Stimulated activated CD4-positive, alpha-beta T cell treated with anti-CD3 and anti-CD28 coated beads, Interleukin-1b, Interleukin-23, amount 100 ng/mL, for 4 hours (primary cell): ENCODE results near the gene FBP2.

Experiments
- DNase-seq, 2 donors: peaks; one replicate each; pipeline ENCODE4 v3.0.0-alpha.2; 2020; ENCODE audit warnings: low read depth in 2 of 2

Gene FBP2

DNA sequence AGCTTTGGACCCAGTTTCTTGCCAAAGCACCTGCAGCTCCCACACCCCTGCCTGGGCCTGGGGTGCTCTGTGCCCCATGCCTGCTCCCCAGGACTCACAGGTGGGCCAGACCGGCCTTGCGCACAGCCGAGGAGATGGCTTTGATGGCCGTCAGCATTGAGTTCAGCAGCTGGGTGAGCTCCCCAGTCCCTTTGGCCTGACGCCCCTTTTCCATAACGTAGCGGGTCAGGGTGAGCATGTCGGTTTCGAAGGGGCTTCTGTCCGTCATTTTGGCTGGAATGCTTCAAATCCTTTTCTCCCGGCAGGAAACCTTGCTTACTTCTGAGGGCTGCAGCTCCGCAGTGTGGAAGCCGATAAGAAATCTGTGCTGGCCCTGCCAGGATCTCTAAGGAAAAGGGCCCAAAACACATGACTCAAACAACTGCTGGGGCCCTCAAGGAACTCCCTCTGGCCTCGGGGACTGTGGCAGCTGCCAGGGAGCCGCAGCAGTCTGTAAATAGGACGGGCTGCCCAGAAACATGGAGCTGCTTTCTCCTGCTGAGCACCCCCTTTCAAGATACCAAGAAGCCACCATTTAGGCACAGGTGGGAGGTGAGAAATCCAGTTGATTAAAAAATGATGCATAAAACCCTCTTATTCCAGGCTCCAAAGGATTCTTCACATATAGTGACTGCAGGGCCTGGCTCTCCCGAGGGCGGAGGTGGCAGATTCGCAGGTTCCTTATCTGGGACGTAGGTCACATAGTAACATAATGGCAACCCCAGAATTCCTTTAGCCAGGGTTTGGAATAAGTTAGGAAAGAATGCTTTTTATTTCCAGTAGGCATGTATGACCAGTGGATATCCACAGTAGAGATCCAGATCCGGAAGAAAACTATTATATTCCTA, at the start of gene FBP2:
Gene FBP2 (minus strand): TSS at position 366 of the 887 bp plus-strand sequence. CDS start 98 bp downstream, at position 268.
- no peak for DNase-seq

DNA sequence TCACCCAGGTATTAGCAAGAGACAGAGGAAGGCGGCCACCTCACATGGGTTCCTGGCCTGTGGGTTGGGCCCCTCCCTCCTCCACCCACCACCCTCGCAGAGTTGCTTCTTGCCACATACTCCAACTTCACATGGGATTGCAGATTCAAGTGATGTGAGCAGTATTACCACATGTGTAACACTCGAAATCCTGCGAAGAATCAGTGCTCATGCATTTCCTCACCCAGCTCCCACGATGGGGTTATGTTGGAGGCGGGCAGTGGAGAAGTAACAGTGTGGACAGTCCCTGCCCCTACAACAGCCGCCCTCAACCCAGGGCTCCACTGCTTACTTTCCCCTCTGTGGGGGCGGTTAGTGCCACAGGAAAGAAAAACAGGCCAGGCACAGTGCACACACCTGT, 49.6 kb upstream of the FBP2 start:
- no peak for DNase-seq

DNA sequence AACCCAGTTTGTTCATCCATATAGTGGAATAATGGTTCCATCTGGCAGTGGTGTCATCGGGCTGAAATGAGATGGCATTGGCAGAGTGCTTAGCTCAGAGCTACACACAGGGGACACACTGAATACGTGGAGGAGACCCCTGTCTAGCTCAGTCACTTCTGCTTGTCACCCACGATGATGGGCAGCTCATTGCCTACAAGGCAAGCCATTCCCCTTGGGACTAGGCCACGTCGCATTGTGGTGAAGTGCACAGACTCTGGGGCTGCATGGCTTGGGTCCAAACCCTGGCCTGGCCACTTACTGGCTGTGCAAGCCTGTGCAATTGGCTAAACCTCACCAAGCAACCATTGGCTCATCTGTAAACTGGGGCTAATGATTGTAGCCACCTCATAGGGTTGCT, 48.9 kb upstream of the FBP2 start:
- no peak for DNase-seq

DNA sequence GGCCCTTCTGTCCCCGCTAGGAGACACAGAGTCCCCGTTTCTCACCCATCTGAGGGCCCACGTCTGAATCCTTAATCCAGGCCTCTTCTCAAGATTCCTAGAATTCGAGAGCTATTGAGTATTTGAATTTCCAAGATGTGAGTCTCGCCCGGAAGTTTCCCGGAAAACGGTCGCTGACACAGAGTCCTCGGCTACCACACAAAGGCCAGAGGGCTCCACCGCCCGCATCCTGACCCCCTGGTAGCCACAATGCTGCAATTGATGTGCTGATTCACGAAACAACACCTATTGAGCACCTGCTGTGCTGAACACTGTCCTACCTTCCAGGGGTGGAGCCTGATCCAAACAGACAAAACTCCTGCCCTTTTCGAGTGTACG, 46.4 kb upstream of the FBP2 start:
- no peak for DNase-seq

DNA sequence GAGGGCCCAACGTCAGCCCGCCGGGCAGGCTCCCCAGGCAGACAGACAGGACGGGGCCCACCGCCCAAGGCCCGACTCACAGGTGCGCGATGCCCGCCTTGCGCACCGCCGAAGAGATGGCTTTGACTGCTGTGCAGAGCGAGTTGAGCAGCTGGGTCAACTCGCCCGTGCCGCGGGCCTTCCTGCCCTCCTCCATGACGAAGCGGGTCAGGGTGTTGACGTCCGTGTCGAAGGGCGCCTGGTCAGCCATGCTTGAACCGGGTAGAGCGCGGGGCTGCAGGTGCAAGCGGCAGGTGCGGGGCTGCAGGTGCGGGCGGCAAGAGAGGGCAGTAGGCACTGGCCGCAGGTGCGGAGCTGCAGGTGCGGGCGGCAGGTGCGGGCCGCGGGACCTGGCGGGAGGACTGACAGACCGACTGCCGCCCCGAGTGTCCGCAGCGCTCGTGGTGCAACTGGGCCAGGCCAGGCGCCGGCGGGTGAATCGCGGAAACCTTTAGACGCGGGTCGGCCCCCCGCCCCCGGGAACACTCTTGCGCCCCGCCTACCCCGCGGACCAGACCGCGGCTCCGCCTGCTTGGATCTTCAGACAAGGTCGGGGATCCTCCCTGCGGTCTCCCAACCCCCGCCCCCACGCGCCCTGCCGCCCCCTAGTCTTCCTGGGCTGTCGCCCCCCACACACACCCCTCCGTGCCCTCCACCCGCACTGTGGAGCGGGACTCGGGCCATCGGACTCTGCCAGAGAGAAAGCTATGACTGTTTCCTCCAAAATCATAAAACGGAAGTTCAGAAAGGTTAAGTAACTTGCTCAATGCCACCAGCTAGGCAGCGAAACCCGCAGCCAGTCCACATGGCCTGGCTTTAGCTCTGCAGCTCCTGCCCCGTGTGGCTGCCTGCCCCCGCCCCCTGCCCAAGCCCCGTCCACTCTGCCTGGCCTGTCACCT, 45.7 kb upstream of the FBP2 start, which contains the start of gene FBP1:
Gene FBP1 (minus strand): TSS at position 458 of the 938 bp plus-strand sequence. CDS start 208 bp downstream, at position 250.
- peak in 1 of 2 donors; percentile 29 for DNase-seq

DNA sequence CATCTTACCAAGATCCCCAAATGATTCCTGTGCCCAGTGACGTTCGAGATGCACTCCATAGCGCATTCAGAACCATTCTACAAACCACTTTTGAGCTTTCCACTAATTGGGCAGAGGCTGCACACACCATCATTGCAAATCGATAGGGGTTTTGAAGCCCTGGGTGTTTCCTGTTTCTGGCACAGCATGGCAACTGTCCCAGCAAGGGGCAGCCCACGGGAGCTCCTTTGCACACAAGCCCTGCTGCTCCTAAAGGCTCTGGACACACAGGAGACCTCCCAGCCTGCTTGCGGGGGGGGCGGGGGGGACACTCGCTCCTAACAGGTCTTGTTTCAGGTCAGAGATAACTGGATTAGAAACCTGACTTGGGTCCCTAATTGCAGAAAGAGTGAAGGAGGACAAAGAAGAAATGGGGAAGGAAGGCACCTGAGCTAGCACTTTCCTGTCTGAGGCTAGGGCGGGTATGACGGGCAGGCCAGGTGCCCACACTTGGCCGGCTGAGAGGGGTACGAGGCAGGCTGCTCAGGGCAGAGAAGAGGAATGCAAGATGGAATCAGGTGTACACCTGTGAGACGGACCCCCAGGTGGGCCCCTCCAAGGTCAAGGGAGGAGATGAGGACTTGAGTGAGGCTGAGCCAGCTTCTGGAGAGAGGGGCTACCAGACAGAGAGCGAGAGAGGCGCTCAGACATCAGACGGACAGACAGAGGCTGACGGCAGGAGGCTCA, 44.9 kb upstream of the FBP2 start:
- DNase-seq: no peak

DNA sequence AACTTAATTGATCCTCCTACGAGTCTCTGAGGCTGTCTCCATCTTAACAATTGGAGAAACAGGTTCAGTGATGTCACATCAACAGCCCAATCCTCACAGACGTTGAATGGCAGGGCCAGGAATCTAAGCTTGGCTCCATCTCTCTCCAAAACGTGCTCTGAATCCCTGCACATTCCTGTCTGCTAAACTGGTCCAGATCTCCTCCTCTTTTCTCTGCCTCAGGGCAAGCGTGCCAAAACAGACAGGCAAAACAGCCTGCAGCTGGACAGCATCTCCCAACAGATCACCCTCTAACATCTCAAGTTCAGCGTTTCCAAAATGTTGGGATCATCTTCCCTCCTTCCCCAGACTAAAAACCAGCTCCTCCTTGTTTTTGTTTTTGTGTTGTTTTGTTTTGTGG, 39.1 kb upstream of the FBP2 start:
- DNase-seq: no peak

DNA sequence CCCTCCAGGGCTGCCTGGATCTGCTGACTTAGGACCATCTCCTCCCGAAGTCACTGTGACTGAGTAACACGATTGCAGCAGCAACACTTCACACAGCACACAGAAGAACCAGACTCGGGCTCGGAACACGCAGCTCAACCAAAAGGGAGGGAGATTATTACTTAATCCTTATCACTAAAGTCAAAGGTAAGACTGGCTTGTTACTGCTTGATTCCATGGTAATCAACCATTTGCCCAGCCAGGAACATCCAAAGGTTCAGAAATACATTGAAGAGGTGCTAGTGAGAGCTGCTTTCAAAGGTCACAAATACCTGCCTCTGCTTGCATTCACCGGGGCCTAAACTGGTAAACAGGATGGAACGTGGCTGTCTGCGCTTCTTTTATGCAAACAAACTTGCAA, 38.0 kb upstream of the FBP2 start:
- DNase-seq: no peak

DNA sequence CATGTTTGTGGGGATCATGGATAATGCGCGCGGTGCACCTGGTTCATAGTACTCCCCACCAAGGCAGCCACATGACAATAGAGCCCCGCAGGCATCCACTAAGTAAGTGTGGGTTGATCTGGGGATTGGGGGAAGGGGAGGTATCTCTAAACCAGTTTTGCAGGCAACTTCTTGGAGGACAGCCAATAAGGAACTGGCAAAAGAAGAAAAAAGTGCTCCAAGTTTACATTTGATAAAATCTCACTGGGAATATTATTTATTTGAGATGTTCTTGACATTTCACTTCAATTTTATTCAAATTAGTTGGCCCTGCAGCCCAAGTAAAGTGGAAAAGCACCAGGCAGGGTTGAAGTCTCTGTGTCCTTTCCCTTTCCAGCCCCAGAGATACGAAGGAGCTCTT, 37.2 kb upstream of the FBP2 start:
- no peak for DNase-seq

DNA sequence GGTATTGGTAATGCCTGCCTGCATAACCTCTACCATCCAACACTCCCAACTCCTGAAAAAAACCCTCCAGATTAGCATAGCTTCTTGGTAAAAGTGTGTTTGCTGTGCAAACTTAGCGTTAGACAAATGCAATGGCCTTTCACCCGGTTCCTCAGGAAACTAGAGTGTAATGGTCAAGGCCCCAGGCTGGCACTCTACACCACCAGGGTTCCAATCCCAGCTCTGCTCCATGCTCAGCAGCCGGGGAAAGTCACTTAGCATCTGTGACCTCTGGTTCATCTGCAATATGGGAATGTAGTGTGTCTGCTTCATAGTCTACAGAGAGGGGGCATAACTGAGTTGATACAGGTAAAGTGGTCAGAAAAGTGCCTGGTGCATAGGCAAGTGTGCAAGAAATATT, 36.7 kb upstream of the FBP2 start:
- no peak for DNase-seq

DNA sequence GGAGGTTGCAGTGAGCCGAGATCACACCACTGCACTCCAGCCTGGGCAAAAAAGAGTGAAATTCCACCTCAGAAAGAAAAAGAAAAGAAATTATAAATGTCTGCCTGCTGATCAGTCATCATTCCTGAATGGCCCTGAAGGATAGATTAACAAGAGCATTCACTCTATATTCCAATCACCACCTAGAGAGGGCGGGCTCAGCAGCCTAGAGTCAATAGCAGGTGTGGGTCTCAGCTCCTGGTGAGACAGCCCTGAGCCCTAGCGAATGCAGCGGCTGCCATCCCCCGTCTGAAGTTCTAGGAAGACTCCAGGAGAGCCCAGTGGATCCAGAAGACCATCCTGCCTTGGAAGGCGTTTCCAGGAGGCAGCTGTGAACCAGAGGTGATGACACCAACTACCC, 33.7 kb upstream of the FBP2 start:
- DNase-seq: no peak

DNA sequence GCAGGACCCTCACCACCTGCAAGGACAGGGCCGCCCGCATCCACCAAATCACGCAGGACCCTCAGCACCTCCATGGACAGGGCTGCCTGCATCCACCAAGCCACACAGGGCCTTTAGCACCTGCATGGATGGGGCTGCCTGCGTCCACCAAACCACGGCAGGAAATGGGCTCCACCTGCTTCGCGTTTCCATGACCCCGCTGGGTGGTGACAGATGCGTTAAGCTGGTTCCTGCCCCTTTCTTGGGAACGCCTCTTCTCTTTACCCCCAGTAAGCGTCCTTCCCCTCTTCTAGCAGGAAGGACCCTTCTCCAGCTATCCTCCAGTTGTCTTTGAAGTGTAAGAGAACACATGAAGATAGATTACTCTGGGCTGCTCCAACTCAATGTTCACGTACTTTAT, 32.2 kb upstream of the FBP2 start:
- no peak for DNase-seq

DNA sequence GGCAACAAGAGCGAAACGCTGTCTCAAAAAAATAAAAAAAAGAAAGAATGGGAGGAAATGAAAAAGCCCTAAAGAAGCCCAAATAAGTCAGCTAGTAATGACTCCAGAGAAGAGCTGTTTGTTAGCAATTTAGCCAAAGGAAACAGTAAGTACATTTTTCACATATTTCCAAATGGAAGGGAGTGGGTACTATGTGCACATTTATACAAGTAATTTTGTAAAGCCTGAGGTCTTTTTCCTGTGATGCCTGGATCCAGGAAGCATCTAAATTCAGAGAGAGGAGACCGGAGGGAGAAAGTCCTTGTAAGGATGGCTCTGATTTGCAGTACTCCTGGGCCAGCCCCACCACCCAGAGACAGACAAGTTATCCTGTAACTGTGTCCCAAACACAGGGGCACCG, 31.0 kb upstream of the FBP2 start:
- no peak for DNase-seq

DNA sequence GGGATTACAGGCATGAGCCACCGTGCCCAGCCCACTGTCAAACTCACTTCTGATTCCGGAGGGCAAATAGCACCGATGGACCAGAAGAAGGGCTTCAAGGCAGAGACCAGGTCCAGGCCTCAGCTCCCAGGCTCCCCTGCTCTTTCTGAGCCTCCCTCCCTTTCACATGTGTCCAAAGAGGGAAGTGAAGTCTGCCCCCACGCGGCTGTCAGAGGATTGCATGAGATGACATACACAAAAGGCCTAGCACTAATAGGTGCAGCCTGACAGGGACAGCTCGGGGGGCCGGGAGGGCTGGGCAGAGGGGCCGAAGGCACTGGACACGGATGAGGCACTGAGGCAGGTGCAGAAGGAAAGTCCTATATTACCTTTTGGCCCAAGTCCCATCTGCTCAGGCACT, 29.6 kb upstream of the FBP2 start:
- peak in 1 of 2 donors; percentile 8 for DNase-seq

DNA sequence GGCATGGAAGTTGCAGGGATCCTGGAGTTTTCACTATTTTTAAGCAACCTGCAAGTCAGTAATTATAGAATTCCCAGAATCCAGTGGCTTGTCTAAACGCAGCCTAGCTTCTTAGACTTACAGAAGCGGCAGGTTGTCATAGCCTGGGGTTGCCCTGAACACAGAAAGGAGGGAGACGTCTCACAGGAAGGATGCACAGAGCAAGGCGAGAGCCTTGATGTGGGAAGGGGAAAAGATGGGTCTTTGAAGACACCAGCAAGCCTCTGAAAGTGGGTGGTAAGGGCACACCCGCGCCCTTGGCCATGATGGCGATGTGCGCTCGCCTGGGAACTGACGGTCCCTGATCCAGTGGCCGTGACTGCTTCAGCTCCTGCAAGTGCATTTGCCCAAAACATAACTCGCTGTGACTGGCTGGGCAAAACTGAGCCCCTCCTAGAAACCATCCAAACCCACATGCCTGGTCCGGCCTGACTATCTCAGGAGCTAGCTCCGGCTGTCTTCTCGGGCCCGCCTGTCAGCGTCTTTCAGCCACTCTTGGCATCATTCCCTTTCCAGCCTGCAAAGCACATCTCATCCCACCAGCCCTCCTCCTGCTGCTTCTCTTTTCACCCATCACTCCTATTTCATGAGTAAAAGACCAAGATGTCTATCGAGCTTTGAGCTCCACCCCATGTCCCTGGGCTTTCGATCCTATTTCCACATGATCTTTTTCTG, 28.6 kb upstream of the FBP2 start:
- no peak for DNase-seq

DNA sequence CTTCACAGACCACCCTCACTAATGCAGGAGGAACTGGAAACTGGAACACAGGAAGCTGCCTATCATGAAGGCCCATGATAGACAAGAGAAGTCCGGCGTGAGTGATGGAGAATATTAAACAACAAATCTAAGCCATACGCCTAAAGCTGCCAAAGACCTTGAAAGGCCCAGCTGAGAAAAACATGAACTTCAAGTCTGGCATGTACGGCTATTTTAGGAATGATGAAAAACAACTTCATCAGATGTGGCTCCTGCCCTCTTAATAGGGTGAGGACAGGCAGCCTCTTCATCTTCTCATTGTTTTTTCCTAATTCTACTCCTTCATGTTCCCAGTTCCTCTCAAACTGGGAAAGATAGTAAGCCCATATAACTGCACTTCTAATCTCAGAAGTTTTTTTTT, 25.4 kb upstream of the FBP2 start:
- no peak for DNase-seq

DNA sequence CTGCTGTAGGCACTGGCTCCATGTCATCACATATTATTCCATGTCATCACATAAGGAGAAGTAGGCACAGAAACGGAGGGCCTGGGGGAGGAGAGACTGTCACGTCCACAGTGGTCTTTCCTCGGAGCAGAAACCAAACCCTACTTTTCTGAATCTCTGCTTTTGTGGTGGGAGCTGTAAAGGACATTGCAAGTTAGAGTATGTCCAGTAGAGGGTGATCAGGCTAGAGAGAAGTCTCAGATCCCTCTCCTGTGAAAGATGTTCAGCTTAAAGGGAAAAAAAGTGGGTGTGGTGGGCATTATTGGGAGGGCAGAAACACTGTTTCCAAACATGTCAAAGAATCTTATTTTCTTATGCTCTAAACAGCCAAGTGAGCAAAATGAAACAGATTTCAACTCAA, 19.4 kb upstream of the FBP2 start:
- no peak for DNase-seq

DNA sequence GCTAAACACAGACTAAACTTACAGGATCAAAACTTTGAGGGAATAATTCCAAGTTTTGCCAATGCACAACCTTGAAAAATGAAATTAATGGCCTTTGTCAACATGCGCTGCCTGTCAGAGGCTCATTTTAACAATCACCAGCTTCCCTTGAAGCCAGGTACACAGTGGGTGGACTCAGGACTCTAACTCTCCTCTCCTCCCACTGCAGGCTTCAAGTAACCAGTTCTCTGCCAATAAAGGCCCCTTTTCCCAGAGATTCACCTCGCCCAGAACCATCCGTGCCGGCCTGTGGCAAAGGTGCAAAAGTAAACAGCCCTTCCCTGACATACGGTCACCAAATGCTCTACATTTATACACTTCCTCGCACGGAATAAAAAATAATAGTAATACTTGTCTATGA, 18.4 kb upstream of the FBP2 start:
- DNase-seq: no peak

DNA sequence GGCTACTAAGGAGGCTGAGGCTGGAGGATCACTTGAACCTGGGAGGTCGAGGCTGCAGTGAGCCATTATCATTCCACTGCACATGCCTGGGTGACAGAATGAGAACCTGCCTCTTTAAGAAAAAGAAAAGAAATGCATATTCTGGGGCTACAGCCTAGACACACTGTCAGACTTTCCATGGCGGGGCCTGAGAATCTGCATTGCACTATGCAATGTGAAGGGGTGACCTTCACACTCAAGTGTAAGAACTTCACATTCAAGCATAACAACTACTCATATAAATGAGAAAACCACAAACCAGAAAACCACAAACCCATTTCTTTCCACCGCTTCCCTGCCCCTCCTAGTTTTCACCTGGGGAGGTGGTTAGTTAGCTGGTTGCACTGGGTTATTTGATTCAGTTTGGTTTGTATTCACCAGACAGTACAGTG, 18.0 kb upstream of the FBP2 start:
- DNase-seq: peak; percentile 2 to 29

DNA sequence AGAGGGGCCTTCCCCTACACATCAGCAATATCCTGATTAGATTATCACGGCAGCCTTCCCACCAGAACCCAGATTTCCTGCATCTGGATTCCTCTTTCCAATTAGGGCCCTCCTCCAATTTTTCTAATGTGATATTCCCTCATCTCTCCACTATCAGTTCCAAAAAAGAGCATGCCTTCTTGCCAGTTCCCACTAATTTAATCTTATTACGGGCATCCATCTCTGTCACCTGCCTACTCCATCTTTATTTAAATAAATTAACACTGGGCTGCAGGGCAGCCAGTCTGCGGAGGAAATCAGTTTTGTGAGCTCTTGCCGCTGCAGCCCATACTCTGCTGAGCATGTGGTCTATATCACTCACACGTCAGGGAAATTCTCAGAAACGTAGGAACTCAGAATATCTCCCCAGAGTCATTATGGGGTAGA, 16.6 kb upstream of the FBP2 start:
- no peak for DNase-seq

DNA sequence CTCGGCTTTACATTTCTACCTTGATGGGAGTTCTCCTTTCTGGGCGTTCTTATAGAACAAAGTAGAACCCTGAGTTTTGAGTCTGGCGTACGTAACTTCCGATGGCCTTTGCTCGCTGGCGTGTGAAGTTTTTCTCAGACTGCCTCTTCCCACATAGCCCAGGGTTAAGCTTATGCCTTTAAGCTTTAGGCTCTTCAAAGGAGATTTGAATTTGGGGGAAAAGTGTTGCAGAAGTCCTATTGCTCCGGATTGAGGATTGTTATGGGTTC, 13.7 kb upstream of the FBP2 start:
- DNase-seq: no peak
